ENCODE measurements around the gene SULT1C3.
"Not testable (repeated sequence)": the region's sequence is repeated elsewhere in the genome, so short reads cannot be mapped to it uniquely, and the experiment has no call there.

Gene SULT1C3

GRCh38 chr2:108253106-108253505 is 13.3 kb downstream of the SULT1C3 start:
- no peak for DNase-seq

GRCh38 chr2:108257757-108258331 is 18.1 kb downstream of the SULT1C3 start:
- no peak for DNase-seq

DNA sequence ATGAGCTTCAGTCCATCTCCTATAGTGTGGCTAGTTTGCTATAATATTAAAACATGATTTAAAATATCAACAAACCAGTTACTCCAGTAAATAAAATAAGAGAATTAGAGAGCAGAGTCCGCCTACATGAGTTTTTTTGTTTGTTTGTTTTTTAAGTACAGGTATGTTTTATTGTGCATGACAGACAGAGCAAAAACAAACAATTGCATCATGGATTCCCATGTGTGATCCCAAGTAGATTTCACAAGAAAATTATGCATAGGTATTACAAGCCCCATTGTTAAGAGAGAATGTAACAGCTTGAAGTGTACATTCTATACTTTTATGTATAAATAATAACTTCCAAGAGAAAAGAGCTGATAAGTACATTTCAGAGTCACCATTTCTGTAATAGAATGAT is 21.0 kb downstream of the SULT1C3 start:
- DNase-seq = no peak

GRCh38 chr2:108262036-108262435 is 22.3 kb downstream of the SULT1C3 start:
- DNase-seq = no peak

DNA sequence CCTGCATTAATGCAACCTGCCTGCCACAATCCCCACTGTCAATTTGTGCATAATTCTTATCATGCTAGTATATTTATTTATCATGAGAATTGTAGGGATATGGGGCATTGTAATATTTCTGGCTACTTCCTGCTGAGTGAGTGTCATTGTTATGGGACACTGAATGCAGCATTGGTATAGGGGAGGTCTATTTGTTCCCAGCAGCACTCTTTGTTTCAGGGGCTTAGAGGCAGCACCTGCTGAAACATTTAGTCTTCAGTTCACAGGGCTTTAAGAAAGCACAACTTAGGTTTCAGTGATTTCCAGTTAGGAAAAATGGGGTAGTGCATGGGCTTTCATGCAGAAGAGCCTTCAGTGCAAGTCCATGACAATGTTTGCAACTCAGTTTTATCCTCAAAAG is 23.6 kb downstream of the SULT1C3 start:
- DNase-seq = no peak

DNA sequence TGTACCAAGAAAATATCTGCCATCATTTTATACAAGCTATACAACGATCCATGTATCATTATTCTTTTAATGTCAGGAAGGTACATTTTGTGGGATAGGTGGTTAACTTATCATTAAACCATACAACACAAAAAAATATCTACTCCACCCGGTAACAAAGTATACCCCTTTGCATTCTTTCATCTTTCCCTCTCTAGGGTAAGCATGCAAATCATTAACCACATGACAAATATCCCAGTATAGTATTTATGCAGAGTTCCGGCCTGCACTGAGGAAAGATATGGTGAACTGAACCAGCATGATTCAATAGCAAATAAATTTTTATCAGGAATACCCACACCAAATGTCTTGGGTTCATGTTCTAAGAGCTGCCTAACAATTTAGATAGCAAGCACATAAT is 26.4 kb downstream of the SULT1C3 start:
- no peak for DNase-seq

DNA sequence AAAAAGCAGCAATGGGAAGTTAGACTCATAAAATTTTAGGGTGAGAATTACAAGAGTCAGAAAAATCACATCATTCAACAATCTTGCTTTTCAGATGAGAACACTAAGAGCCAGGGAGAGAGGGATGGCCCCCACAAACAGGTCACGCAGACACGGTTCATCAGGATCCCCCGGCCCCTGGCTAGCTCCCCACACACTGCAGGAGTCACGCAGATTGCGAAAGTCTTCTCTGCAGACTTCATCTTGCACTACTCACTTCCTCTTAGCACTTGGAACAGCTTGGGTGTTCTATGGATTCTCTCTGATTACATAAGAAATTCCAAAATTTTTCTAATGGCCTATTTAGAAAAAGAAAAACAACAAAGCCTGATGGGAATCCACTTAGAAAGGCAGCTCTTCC is 27.3 kb downstream of the SULT1C3 start:
- no peak for DNase-seq

DNA sequence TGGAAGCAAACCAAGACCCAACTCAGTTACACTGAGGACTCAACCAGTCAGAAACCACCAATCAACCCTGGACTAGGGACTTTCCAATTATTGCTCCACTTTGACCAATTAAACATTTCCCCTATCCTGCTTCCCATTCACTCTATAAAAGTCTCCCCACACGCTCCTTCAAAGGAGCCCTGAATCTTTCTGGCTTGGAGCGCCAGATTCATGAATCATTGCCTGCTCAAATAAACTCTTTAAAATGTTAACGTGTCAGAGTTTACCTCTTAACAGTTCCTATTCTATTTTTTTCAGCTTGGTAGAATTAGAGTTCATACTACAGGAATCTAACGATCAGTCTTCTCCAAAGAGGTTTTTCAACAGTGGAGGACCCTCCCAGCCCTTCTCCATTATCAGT is 28.2 kb downstream of the SULT1C3 start:
- DNase-seq = no peak

GRCh38 chr2:108270346-108270745 is 30.6 kb downstream of the SULT1C3 start:
- DNase-seq = no peak

DNA sequence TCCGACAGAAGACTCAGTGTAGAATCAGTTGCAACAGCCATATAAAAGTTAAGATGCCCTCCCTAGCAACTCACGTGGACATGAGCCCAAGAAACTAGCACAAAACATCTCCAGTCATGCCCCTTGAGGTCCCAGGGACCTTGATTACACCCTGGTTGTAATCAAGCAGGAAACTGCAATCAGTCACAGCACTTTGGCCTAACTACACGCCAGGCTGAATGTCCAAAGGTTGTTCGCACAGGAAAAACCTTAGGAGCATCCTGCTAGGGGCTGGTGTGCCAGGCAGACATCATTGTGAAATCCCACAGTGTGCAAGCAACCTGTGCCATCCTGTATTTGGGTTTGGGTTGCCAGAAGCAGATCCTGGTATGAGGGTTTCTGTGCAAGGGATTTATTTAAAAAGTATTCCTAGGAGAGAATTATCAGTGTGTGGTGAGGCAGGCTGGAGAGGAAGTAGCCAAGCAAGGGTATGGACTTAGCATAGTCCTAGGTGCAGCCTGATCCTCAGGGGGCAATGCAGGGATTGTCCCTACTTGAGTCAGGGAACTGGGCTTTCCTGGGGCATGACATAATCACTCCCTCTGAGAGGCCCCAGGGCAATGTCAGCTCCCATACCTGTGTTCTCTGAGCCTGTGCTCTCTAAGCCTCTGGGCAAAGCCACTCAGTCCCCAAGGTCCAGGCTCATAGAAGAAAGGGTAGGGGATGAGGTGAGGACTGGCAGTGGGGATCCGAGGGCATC is 31.2 kb downstream of the SULT1C3 start:
- no peak for DNase-seq

DNA sequence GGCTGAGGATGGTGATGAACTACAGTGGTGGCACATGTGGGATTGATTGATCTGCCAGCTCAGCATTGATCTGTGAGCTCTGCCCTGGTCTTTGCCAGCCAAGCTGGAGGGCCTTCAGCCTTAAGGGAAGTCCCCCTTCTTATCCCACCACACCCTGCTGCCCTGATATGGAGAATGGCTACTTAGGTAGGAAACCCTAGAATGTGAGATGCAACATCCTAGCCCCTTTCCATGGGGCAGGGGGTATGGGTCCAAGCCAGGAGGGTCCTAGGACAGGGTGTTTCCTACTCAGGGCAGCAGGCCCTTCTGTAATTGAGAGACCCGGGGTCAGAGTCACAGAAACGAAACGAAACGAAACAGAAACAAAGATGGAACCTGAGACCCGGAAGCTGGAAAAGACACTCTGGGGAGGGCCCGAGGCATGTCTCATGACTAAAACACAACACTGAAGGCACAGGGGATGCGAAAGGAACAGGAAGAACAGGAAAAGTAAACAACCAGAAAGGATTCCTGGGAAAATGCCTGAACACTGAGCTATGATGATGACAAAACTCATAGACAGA is 32.0 kb downstream of the SULT1C3 start:
- DNase-seq = no peak

DNA sequence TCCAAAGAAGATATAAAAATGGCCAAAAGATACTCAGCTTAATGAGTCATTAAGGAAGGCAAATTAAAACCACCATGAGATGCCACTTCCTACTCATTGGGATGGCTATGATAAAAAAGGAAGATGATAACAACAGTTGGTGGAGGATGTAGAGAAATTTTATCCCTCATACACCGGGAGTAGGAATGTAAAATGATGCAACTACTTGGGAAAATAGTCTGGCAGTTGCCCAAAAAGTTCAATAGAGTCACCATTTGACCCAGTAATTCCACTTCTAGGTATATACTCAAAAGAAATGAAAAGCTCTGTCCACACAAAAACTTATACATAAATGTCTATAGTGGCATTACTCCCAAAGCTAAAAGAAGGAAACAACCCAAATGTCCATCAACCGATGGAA is 38.9 kb downstream of the SULT1C3 start:
- DNase-seq = no peak

- DNase-seq = no peak
Measured at GRCh38 chr2:108279468-108279867, 39.7 kb downstream of the SULT1C3 start.

- no peak for DNase-seq
Measured at GRCh38 chr2:108280466-108280865, 40.7 kb downstream of the SULT1C3 start.

GRCh38 chr2:108284566-108284965 is 44.8 kb downstream of the SULT1C3 start:
- DNase-seq = not testable (repeated sequence)

DNA sequence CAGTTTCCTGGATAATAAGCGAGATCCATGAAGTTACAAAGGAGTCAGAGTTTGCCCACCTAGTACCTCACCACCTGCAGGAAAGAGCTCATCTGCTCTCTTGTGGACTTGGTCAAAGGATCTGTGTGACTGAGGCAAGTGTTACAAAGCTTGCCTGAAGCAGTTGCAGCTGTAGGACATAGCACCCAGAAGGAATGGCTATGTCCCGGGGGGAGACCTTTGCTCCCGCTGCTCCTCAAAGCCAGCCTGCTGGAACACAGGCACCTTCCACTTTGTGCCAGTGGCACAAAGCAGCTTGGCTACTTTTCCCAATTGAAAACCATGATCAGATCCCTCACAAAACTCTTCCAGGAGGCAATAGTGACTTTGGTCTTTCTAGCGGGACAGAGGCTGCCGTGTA is 45.8 kb downstream of the SULT1C3 start:
- DNase-seq = no peak

GRCh38 chr2:108287169-108287568 is 47.4 kb downstream of the SULT1C3 start:
- DNase-seq = no peak

GRCh38 chr2:108288534-108289106 is 48.9 kb downstream of the SULT1C3 start, which contains the start of gene SULT1C2:
TSS of gene SULT1C2 (plus strand) at chr2:108288895. CDS start at chr2:108293668, 4,773 bp downstream.
- no peak for DNase-seq

DNA sequence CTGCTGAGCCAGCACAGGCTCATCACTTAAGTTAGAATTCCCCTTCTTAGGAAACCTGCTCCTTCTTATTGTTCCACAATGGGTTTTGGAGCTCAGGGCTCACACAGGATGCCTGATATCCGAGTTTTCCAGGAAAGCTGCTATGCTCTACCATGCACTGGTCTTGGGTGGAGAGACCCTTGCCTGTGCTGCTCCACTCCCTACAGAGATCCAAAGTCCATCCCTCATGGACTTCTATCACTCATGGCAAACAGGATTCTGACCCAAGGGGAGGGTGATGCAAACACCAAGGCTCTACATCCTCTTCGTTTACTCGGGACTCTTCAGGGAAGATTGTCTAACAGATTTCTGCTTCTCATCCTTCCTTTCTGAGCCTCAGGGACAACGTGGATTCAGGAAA is 54.1 kb downstream of the SULT1C3 start:
- DNase-seq = no peak

DNA sequence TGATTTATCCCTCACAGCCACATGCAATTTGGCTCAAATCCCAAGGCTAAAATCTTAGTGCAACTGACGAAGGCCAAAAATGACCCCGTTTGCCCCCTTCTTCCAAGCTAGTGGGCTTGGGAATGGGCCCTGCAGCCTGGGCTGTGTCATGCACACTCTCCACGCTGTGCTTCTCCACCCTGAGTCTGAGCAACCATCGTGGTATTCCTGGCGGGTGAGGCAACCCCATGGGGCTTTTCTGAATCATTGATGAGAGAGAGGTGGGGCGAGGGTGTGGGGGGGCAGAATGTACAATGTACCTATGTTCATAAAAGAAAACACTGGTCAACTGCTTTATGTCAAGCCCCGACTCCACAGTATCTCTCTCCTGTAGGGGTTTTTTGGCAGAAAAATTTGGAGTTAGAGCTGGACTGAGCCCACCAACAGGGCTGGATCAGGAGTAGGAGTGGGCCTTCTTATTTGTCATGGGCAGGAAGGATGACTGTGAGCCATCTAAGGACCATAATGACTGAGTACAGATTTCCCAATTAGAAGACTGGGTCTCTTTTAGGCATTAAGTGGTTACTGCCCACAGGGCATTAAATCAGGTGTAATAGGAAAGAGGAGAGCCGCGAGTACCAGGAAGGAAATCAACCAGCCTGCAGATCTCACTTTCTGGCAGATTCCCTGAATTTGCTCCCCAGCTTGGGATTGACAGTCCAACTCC is 57.8 kb downstream of the SULT1C3 start:
- DNase-seq = no peak

DNA sequence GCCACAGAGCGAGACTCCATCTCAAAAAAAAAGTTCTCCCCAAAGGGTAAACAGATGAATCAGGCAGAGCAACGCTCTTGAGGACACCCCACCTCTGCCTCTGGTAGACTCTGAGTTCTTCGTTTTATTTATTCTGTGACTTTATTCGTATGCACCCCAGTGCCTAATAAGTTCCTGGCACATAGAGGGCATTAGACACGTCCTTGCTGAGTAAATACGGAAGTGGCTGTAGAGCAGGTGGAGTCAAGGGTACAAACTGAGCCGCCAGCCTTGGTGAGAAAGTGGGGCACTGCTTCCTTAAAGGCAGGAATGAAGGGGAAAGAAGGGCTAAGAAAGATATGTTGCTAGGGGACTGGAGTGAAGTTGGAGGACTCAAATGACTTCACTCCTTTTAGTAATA is 61.8 kb downstream of the SULT1C3 start:
- DNase-seq = no peak

- no peak for DNase-seq
Measured at GRCh38 chr2:108304975-108305374, 65.2 kb downstream of the SULT1C3 start.

DNA sequence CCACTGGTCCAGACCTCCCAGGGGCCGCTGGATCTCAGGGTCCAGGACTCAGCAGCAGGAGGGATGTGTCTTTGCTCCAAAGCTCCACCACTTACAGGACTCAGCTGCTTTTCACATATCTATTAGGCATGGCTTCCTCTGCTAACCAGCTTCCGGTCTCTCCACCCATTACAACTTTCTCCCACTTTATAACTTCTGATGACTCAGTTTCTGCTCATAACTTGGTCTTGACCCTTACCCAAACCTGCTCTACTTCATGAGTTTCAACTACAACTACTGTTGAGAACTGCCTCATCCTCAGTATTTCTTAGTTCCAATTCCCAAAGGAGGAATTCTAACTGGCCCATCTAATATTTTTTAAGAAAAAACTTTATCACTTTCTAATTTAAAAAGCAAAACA is 66.1 kb downstream of the SULT1C3 start:
- no peak for DNase-seq
